ENCODE measurements around the gene TTC16. TPM values are rescaled to one million over a fixed set of nuclear protein-coding genes. Genes with fewer than 3 reads are reported as not detected.

TTC16 gene
- total RNA-seq, 2 experiments from 2014 or later, result 0.50 to 0.79 TPM

DNA sequence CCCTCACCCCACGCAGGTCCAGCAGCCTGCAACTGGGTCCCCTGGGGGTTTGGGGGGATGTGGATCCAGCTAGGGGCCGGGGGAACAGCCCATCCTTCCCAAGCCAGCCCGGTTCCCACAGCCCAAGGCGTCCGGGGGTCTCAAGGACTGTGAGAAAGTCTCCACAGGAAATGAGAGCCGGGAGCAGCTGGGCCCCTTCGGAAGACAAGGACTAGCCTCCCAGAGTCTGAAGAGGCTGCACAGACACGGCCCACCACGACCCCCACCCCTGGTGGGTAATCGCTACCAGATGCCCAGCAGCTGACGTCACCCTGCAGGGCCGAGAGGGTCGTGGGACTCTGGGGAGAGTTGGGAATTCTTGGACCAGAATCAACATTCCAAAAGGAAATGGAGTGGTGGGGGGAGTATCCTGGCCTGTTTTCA lies 52.0 kb downstream of the TTC16 start:
- Mint-ChIP-seq H3K4me3 (no peak overlapping the region), H3K36me3 (ENCODE audit: low read depth) (peaks cover 15% of the 10 kb centered on the region), H3K4me1 (ENCODE audit: low read depth) (peaks cover 74% of the 10 kb centered on the region), H3K27me3 (ENCODE audit: low read depth) (no peaks in the 10 kb centered on the region), H3K27ac (peak overlapping the region; percentile 53), H3K9me3 (no peaks in the 10 kb centered on the region)
- no peak for DNase-seq
- CTCF ChIA-PET, result interaction anchor here (0.7 to 4.8 kb wide), 8 partner anchors 8 to 102 kb away, joined by 3 to 17 read pairs (median 4); partner anchors contain the start of gene TOR2A
- intact Hi-C loops (cut with micrococcal nuclease), result no loop called here

DNA sequence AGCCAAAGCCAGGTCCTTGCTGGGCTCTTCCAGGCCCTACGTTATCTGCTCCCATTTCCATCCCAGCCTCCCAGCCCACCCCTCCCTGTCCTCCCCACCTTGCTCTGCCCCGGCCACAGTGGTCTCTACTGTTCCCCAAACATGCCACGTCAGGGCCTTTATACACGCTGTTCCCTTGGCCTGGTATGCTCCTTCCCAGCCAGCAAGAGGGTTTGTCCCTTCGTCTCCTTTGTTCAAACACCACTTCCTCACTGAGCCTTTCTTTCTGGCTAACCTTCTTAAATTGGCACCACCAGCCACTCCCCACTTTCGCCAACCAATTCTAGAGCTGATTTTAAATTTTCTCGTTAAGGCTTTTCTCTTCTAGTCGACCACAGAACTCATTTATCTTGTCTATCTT lies 52.8 kb downstream of the TTC16 start:
- DNase-seq, result no peak
- peak overlapping the region; percentile 51 for H3K27ac Mint-ChIP-seq
- H3K4me1 Mint-ChIP-seq (ENCODE audit: low read depth), result peaks cover 72% of the 10 kb centered on the region
- H3K4me3 Mint-ChIP-seq, result no peak overlapping the region
- CTCF ChIA-PET, result interaction anchor here (0.6 to 1.8 kb wide), 3 partner anchors 16 to 148 kb away, joined by 4 to 5 read pairs (median 4); partner anchors contain the start of gene TOR2A
- no peaks in the 10 kb centered on the region for H3K27me3 Mint-ChIP-seq (ENCODE audit: low read depth)
- H3K9me3 Mint-ChIP-seq, result no peaks in the 10 kb centered on the region
- intact Hi-C loops (cut with micrococcal nuclease), result no loop called here
- H3K36me3 Mint-ChIP-seq (ENCODE audit: low read depth), result peaks cover 15% of the 10 kb centered on the region

DNA sequence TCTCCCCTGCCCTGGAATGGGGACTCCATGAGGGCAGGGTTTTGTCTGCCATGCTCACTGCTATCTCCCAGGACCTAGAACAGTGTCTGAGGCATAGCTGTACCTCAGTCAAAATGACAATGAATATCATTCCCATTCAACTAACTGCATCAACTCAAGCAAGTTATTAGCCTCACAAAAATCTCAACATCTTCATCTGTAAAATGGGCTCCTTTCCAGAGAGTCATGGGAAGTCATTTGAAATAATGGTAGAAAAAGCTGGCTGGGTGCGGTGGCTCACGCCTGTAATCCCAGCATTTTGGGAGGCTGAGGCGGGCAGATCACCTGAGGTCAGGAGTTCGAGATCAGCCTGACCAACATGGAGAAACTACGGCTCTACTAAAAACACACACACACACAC lies 53.2 kb downstream of the TTC16 start:
- Mint-ChIP-seq H3K9me3 (no peaks in the 10 kb centered on the region), H3K27ac (peak overlapping the region; percentile 51), H3K4me3 (peak overlapping the region; percentile 2), H3K27me3 (ENCODE audit: low read depth) (no peaks in the 10 kb centered on the region), H3K36me3 (ENCODE audit: low read depth) (peaks cover 18% of the 10 kb centered on the region), H3K4me1 (ENCODE audit: low read depth) (peaks cover 68% of the 10 kb centered on the region)
- DNase-seq, result no peak
- intact Hi-C loops (cut with micrococcal nuclease), result no loop called here
- CTCF ChIA-PET, result interaction anchor here (0.5 to 1.8 kb wide), 4 partner anchors 15 to 149 kb away, joined by 3 to 7 read pairs (median 4); partner anchors contain the start of gene TOR2A

DNA sequence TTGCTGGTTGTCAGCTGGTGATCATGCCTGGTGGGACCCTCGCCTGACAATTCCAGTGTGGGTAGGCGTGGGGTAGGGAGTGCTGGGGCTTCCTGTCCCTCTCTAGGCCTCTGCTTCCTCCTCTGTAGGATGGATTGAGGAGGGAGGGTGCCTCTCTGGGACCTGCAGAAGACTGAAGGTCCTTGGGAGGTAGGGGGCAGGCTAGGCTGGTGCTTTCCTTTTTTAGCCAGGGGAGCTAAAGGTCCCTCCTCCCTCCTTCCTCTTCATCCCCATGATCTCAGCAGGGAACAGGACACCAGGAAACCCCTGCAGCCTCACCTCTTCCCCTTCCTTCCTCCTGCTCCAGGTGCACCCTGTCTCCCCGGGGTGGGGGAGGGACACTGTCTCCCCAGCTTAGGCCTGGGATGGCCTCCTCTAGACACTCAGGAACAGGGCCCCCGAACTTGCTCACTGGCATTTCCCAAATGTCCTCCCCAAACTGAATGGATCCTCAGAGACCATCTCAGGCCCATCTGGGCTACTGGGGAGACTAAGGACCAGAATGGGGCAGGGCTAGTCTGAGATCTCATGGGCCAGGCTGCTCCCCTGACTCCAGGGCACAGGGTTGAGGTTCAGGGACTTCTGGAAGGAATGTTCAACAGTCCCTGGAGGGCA lies 54.2 kb downstream of the TTC16 start:
- no peaks in the 10 kb centered on the region for H3K9me3 Mint-ChIP-seq
- peak overlapping the region; percentile 90 for H3K4me3 Mint-ChIP-seq
- CTCF ChIA-PET, result interaction anchor here (0.5 to 2.2 kb wide), 5 partner anchors 14 to 35 kb away, joined by 3 to 18 read pairs (median 5); partner anchors contain the start of gene TOR2A
- no peaks in the 10 kb centered on the region for H3K27me3 Mint-ChIP-seq (ENCODE audit: low read depth)
- H3K27ac Mint-ChIP-seq, result peak overlapping the region; percentile 91
- DNase-seq, result peak; percentile 24
- intact Hi-C loops (cut with micrococcal nuclease), result loop anchor here (2.0 to 10.0 kb wide), 4 partner anchors 212 to 919 kb away; partner anchors contain the start of genes EEIG1 and SET
- peaks cover 66% of the 10 kb centered on the region for H3K4me1 Mint-ChIP-seq (ENCODE audit: low read depth)
- H3K36me3 Mint-ChIP-seq (ENCODE audit: low read depth), result peaks cover 21% of the 10 kb centered on the region

DNA sequence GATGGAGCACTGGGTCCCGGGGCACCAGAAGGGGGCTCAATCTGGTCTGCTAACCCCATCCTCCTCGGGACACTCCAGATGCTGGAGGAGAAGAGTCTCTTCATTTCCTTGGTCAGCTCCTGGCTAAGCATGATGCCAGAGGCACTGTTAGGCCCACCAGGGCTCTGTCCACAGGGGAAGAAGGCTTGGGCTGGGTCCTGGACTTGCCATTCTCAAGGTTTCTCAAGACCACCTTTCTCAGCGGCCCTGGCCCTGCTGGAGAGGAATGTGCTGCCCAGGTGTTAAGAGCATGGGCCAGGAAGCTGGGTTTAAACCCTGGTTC lies 54.7 kb downstream of the TTC16 start:
- Mint-ChIP-seq H3K9me3 (no peaks in the 10 kb centered on the region), H3K36me3 (ENCODE audit: low read depth) (peaks cover 19% of the 10 kb centered on the region), H3K27ac (peak overlapping the region; percentile 91), H3K4me3 (peak overlapping the region; percentile 90), H3K4me1 (ENCODE audit: low read depth) (peaks cover 62% of the 10 kb centered on the region), H3K27me3 (ENCODE audit: low read depth) (no peaks in the 10 kb centered on the region)
- CTCF ChIA-PET, result interaction anchor here (0.8 to 2.2 kb wide), 4 partner anchors 13 to 36 kb away, joined by 3 to 18 read pairs (median 6); partner anchors contain the start of genes CDK9 and TOR2A
- intact Hi-C loops (cut with micrococcal nuclease), result loop anchor here (2.0 to 10.0 kb wide), 4 partner anchors 212 to 918 kb away; partner anchors contain the start of genes EEIG1 and SET
- DNase-seq, result no peak

DNA sequence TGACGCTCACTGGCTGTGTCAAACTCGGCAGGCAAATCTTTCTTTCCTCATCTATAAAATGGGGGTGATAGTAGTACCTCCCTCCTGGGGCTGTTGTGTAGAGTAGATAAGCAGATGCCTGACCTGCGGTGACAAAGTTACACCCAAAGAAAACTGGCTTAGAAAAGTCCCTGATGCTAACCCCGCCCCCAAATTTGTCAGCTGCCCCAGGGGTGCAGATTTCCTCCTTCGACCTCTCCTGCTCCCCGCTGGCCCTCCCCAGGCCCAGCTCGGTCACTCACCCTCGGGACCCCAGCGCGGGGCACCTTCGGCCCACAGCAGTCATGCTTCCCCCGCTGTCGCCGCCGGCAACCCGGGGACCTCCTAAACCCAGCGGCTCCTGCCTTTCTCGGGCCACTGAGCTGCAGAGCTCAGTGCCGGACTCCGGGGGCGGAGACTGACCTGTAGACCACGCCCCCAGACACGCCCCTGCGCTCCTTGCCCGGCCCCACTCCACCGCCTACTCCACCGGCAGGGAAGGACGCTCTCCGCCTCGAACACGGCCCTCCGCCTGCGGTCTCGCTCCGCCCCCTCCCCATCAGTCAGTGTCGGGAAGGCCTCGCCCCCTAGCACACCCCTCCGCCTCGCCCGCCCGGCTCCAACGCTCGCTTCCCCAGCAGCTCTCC lies 55.2 kb downstream of the TTC16 start:
- Mint-ChIP-seq H3K9me3 (no peaks in the 10 kb centered on the region), H3K27me3 (ENCODE audit: low read depth) (no peaks in the 10 kb centered on the region), H3K27ac (peak overlapping the region; percentile 91), H3K4me3 (peak overlapping the region; percentile 90), H3K36me3 (ENCODE audit: low read depth) (peaks cover 18% of the 10 kb centered on the region), H3K4me1 (ENCODE audit: low read depth) (peaks cover 62% of the 10 kb centered on the region)
- CTCF ChIA-PET, result interaction anchor here (0.8 to 2.2 kb wide), 3 partner anchors 13 to 36 kb away, joined by 3 to 18 read pairs (median 6); partner anchors contain the start of genes CDK9 and TOR2A
- DNase-seq, result peak; percentile 99
- intact Hi-C loops (cut with micrococcal nuclease), result loop anchor here (1.0 to 10.0 kb wide), 10 partner anchors 8 to 918 kb away; partner anchors contain the start of genes EEIG1, FPGS, NAIF1 and SET

DNA sequence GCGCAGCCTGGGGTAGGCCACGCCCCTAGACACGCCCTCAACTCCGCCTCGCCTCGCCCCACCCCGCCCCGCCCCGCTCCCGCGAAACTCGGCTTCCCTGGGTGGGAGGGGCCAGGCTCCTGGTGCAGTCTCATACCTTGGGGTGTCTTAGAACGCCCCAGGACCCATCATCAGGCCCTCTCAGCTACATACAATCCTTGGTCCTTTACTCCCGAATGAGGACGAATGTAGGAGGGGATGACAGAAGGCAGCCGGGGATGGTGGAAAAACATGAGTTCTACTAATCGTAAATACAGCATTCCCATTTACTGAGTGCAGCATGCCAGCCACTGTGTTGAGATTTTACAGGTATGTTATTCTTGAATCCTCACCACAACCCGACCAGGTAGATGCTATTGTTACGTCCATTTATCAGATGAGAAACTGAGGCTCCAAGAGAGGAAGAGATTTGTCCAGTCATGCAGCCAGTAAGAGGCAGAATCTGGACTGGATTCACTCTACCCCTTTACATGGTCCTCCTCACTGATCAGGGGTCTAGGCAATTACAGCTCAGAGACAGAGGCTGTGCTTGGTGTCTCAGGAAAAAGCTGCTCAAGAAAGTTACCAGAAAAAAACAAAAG lies 55.8 kb downstream of the TTC16 start:
- H3K27me3 Mint-ChIP-seq (ENCODE audit: low read depth), result no peaks in the 10 kb centered on the region
- DNase-seq, result no peak
- CTCF ChIA-PET, result interaction anchor here (0.6 to 2.2 kb wide), 5 partner anchors 12 to 153 kb away, joined by 3 to 18 read pairs (median 3); partner anchors contain the start of genes CDK9 and TOR2A
- peak overlapping the region; percentile 90 for H3K4me3 Mint-ChIP-seq
- H3K36me3 Mint-ChIP-seq (ENCODE audit: low read depth), result peaks cover 16% of the 10 kb centered on the region
- H3K4me1 Mint-ChIP-seq (ENCODE audit: low read depth), result peaks cover 63% of the 10 kb centered on the region
- peak overlapping the region; percentile 91 for H3K27ac Mint-ChIP-seq
- intact Hi-C loops (cut with micrococcal nuclease), result loop anchor here (1.0 to 10.0 kb wide), 10 partner anchors 8 to 917 kb away; partner anchors contain the start of genes EEIG1, FPGS, NAIF1 and SET
- no peaks in the 10 kb centered on the region for H3K9me3 Mint-ChIP-seq

DNA sequence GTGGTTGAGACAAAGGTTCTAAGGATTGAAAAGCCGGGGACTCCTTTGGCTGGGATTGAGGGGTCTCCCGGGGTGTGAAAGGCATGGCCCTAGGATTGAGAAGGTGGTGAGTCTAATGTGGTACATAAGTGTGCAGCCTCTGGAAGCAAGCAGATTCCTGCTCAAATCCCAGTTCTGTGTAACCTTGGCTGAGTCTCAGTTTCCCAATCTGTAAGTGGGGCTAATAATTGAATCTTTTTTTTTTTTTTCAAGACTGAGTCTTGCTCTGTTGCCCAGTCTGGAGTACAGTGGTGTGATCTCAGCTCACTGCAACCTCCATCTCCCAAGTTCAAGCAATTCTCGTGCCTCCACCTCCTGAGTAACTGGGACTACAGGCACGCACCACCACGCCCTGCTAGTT lies 56.7 kb downstream of the TTC16 start:
- Mint-ChIP-seq H3K9me3 (no peaks in the 10 kb centered on the region), H3K36me3 (ENCODE audit: low read depth) (peaks cover 23% of the 10 kb centered on the region), H3K4me3 (no peak overlapping the region), H3K27ac (no peak overlapping the region), H3K4me1 (ENCODE audit: low read depth) (peaks cover 58% of the 10 kb centered on the region), H3K27me3 (ENCODE audit: low read depth) (no peaks in the 10 kb centered on the region)
- CTCF ChIA-PET, result interaction anchor here (0.6 to 2.2 kb wide), 4 partner anchors 10 to 152 kb away, joined by 3 to 18 read pairs (median 4); partner anchors contain the start of gene CDK9
- intact Hi-C loops (cut with micrococcal nuclease), result loop anchor here (5.0 to 10.0 kb wide), 2 partner anchors 210 to 528 kb away; partner anchors contain the start of gene EEIG1
- no peak for DNase-seq

DNA sequence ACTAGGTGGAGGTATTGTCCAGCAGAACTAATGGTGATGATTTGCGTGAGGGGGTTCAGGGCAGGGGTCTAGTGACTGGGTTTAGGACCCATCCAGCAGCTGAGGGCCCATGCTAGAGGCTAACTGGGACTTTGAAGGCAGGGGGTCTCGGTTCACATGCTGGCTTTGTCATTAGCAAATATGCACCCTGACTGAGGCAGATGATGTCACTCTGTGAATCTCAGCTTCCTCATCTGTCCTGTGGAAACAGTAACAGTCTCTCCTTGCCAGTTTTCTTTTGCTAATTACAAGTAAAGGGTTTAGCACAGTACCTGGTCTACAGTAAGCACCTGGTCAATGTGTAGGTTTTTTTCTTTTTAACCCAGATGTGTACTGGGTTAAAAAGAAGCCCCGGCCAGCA lies 57.4 kb downstream of the TTC16 start:
- H3K27ac Mint-ChIP-seq, result no peak overlapping the region
- CTCF ChIA-PET, result interaction anchor here (1.3 kb wide), 1 partner anchor 9 kb away, joined by 5 read pairs; no protein-coding TSS in a partner anchor
- H3K4me3 Mint-ChIP-seq, result no peak overlapping the region

DNA sequence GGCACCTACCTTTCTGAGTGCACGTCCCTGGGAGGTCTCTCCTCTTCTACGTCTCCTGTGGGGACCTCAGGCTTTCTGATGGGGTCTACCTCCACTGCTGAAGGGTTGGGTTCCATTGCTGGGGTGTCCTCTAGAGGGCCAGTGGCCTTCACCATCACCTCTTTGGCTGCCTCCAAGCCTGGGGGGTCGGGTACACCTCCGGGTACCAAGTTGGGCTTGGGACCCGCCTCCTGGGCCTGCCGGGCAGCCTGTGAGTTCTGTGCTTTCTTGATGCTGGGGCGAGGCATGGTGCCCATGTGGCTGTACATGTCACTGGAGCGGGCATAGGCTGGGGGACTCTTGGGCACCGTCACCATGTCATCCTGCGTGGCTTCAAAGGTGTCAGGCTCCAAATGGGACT lies 58.1 kb downstream of the TTC16 start:
- DNase-seq, result no peak
- H3K27ac Mint-ChIP-seq, result no peak overlapping the region
- CTCF ChIA-PET, result interaction anchor here (1.3 to 2.8 kb wide), 2 partner anchors 9 to 11 kb away, joined by 5 to 15 read pairs; partner anchors contain the start of gene CDK9
- H3K36me3 Mint-ChIP-seq (ENCODE audit: low read depth), result peaks cover 25% of the 10 kb centered on the region
- intact Hi-C loops (cut with micrococcal nuclease), result loop anchor here (5.0 to 10.0 kb wide), 2 partner anchors 208 to 529 kb away; partner anchors contain the start of gene EEIG1
- no peaks in the 10 kb centered on the region for H3K9me3 Mint-ChIP-seq
- no peak overlapping the region for H3K4me3 Mint-ChIP-seq
- H3K27me3 Mint-ChIP-seq (ENCODE audit: low read depth), result no peaks in the 10 kb centered on the region
- peaks cover 51% of the 10 kb centered on the region for H3K4me1 Mint-ChIP-seq (ENCODE audit: low read depth)

More for the DNA sequence above, 57.4 kb downstream of the TTC16 start:
- Mint-ChIP-seq H3K9me3 (no peaks in the 10 kb centered on the region), H3K36me3 (ENCODE audit: low read depth) (peaks cover 25% of the 10 kb centered on the region), H3K4me1 (ENCODE audit: low read depth) (peaks cover 52% of the 10 kb centered on the region), H3K27me3 (ENCODE audit: low read depth) (no peaks in the 10 kb centered on the region)
- no peak for DNase-seq
- intact Hi-C loops (cut with micrococcal nuclease), result loop anchor here (5.0 to 10.0 kb wide), 2 partner anchors 209 to 528 kb away; partner anchors contain the start of gene EEIG1

DNA sequence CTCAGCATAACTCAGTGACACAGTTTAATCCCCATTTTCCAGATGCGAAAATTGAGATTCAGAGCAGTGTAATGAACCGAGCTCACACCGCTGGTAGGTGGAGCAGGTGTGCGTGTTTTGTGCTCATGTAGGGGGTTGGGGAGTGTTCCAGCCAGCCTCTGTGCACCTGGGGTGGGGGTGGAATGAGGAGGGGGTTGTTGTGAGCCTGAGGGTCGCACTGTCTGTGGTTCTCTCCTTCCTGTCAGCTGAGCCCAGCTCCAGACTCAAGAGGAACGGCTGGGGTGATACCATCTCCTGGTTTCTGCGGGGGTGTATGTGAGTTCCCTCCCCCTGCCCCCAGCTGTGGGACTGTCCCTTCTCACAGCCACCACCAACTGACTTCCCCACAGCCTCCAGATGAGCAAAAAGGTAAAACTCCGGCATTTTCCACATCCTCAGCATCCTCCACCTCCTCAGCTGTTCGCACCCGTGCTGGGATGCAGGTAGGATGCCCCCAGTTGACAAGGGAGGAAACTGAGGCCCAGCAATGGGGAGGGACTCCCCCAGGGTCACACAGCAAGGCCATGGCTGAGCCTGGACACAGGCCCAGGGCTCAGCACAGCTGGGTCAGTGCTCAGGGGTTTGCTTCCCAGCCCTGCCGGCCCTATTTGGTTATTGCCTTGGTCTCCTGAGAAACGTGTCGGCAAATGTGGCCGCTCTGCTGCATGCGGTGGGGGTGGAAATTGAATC lies 60.5 kb downstream of the TTC16 start:
- H3K4me1 Mint-ChIP-seq (ENCODE audit: low read depth), result peaks cover 48% of the 10 kb centered on the region

More for the DNA sequence above, 60.5 kb downstream of the TTC16 start:
- intact Hi-C loops (cut with micrococcal nuclease), result loop anchor here (1.0 to 10.0 kb wide), 3 partner anchors 9 to 532 kb away; partner anchors contain the start of gene ZNF79
- no peaks in the 10 kb centered on the region for H3K27me3 Mint-ChIP-seq (ENCODE audit: low read depth)
- no peaks in the 10 kb centered on the region for H3K9me3 Mint-ChIP-seq
- peak overlapping the region; percentile 96 for H3K4me3 Mint-ChIP-seq
- peak; percentile 88 for DNase-seq
- CTCF ChIA-PET, result interaction anchor here (0.9 to 2.8 kb wide), 4 partner anchors 9 to 41 kb away, joined by 3 to 15 read pairs (median 6); partner anchors contain the start of genes CDK9 and TOR2A
- peaks cover 23% of the 10 kb centered on the region for H3K36me3 Mint-ChIP-seq (ENCODE audit: low read depth)
- H3K27ac Mint-ChIP-seq, result peak overlapping the region; percentile 96
